ENCODE measurements around the gene ACKR4. TPM values are rescaled to one million over a fixed set of nuclear protein-coding genes. Genes with fewer than 3 reads are reported as not detected.

ACKR4 gene
- total and polyA plus RNA-seq, 2 of the 8 experiments (the other 6 are each of a cell fraction or from before 2014, with no cell fraction given) = not detected

GRCh38 chr3:132592216-132592615, 4.9 kb upstream of the ACKR4 start:
- H2BK20ac ChIP-seq (ENCODE audit: low read length) = no peak overlapping the region
- H3K27ac ChIP-seq (ENCODE audit: low read depth, low read length) = no peak overlapping the region
- no peaks in the 10 kb centered on the region for H3K79me2 ChIP-seq (ENCODE audit: control insufficient read depth in 1 of 2, insufficient read depth in 2 of 2, low read length in 2 of 2)
- no peak overlapping the region for H3K23ac ChIP-seq (ENCODE audit: insufficient read length)
- no peak overlapping the region for H4K5ac ChIP-seq (ENCODE audit: insufficient read length, low read depth, low read length)
- ChIA-PET POLR2A (ENCODE audit: partially characterized antibody) (no interaction called here), CTCF (ENCODE audit: partially characterized antibody) (no interaction called here)
- no peak overlapping the region for H4K91ac ChIP-seq (replicated peaks; ENCODE audit: insufficient read length, low read length)
- DNase-seq (ENCODE audit: low read depth in 1 of 2, low spot score in 2 of 2) (no peak), FAIRE-seq (no peak)
- H3K18ac ChIP-seq (ENCODE audit: extremely low read depth, low read length) = no peak overlapping the region
- no peak overlapping the region for H2AK5ac ChIP-seq (ENCODE audit: low read depth, low read length)
- H3K27me3 ChIP-seq (replicated peaks in 1 of 4; ENCODE audit: control insufficient read depth in 3 of 4, extremely low read depth in 1 of 4, insufficient read depth in 3 of 4, low read length in 3 of 4) = no peaks in the 10 kb centered on the region
- H3K14ac ChIP-seq (ENCODE audit: insufficient read length) = no peak overlapping the region
- H2AFZ ChIP-seq (ENCODE audit: low read length) = no peak overlapping the region
- H3K36me3 ChIP-seq (ENCODE audit: control insufficient read depth in 2 of 4, insufficient read depth in 4 of 4, low read length in 3 of 4) = no peaks in the 10 kb centered on the region
- H2BK5ac ChIP-seq (ENCODE audit: low read depth, low read length) = no peak overlapping the region
- H2BK12ac ChIP-seq (ENCODE audit: low read depth, low read length) = no peak overlapping the region
- no peaks in the 10 kb centered on the region for H4K20me1 ChIP-seq (replicated peaks in 1 of 2; ENCODE audit: control insufficient read depth in 1 of 2, insufficient read depth in 2 of 2, low read length in 2 of 2)
- no peak overlapping the region for H4K8ac ChIP-seq (ENCODE audit: extremely low read depth, insufficient read depth, low read length)
- no peak overlapping the region for H3K4ac ChIP-seq (replicated peaks; ENCODE audit: insufficient read length, low read depth, low read length)
- no peaks in the 10 kb centered on the region for H3K9me3 ChIP-seq (ENCODE audit: insufficient read depth in 2 of 2, low read depth in 1 of 2, low read length in 1 of 2)
- H3K56ac ChIP-seq (replicated peaks; ENCODE audit: insufficient read length, low read depth, low read length) = no peak overlapping the region
- H3K23me2 ChIP-seq (ENCODE audit: low read depth, low read length) = no peaks in the 10 kb centered on the region
- H3K79me1 ChIP-seq (ENCODE audit: low read depth, low read length) = no peaks in the 10 kb centered on the region
- no peak overlapping the region for H2BK120ac ChIP-seq (replicated peaks; ENCODE audit: low read depth, low read length)
- H3K4me3 ChIP-seq (ENCODE audit: extremely low read depth in 1 of 4, insufficient read depth in 2 of 4, low read depth in 3 of 4, low read length in 4 of 4) = no peak overlapping the region
- H3K4me2 ChIP-seq (ENCODE audit: insufficient read depth in 1 of 2, low read depth in 2 of 2, low read length in 2 of 2) = no peak overlapping the region
- H3K9ac ChIP-seq (replicated peaks in 1 of 4; ENCODE audit: extremely low read depth in 1 of 4, low read depth in 3 of 4, low read length in 3 of 4) = no peak overlapping the region
- H2BK15ac ChIP-seq (ENCODE audit: low read length) = no peak overlapping the region
- no peaks in the 10 kb centered on the region; a peak in 1 of 7 replicates for H3K4me1 ChIP-seq (replicated peaks in 1 of 4; ENCODE audit: control insufficient read depth in 3 of 4, insufficient read depth in 4 of 4, low read length in 3 of 4)
- no peak for TF ChIP-seq NANOG (IDR thresholded peaks at IDR 0.05; ENCODE audit: insufficient read depth, low read depth, low read length, poor library complexity, severe bottlenecking)
- TF ChIP-seq KDM5A (IDR thresholded peaks at IDR 0.05; ENCODE audit: low read length) = no peak
- no peak for TF ChIP-seq RFX5 (IDR thresholded peaks at IDR 0.05; ENCODE audit: borderline replicate concordance, low read depth, low read length)
- TF ChIP-seq EZH2 (IDR thresholded peaks at IDR 0.05; ENCODE audit: low read depth, low read length, severe bottlenecking) = no peak
- TF ChIP-seq SIRT6 (IDR thresholded peaks at IDR 0.05; ENCODE audit: low read length) = no peak
- no peak for TF ChIP-seq POLR2AphosphoS5 (IDR thresholded peaks at IDR 0.05; ENCODE audit: low read depth, low read length)
- TF ChIP-seq TBP (IDR thresholded peaks at IDR 0.05; ENCODE audit: low read depth, low read length) = no peak
- no peak for TF ChIP-seq USF2 (IDR thresholded peaks at IDR 0.05; ENCODE audit: low read length)
- no peak for TF ChIP-seq CTBP2 (IDR thresholded peaks at IDR 0.05; ENCODE audit: borderline replicate concordance, insufficient read depth, insufficient read length, low read length)
- no peak for TF ChIP-seq RXRA (IDR thresholded peaks at IDR 0.05; ENCODE audit: insufficient read depth, low read depth, low read length)
- no peak for TF ChIP-seq SUZ12 (IDR thresholded peaks at IDR 0.05; ENCODE audit: low read length)
- no peak for TF ChIP-seq EP300 (IDR thresholded peaks at IDR 0.05; ENCODE audit: borderline replicate concordance in 1 of 2, low read depth in 2 of 2, low read length in 2 of 2)
- no peak for TF ChIP-seq RNF2 (IDR thresholded peaks at IDR 0.05; ENCODE audit: borderline replicate concordance, low read depth, low read length, missing control alignments, poor library complexity, severe bottlenecking)
- TF ChIP-seq JUN (IDR thresholded peaks at IDR 0.05; ENCODE audit: low read depth, low read length) = no peak
